Activated B cell treated with CpG ODN at 0.5 μM for 24 hours (primary cell): ENCODE measurements around the gene ACAA2. TPM values are rescaled to one million over a fixed set of nuclear protein-coding genes. Genes with fewer than 3 reads are reported as not detected.
"Not testable (repeated sequence)": the region's sequence is repeated elsewhere in the genome, so short reads cannot be mapped to it uniquely, and the experiment has no call there.

Experiments used
- ATAC-seq: fragments of 200-7000 bp; cut with Tn5 transposase; one replicate; pipeline ENCODE4 v1.10.0; 2021; ENCODE audit warnings: low read depth, mild to moderate bottlenecking, moderate library complexity
- CTCF ChIA-PET: fragments of 350-600 bp; sonication (Branson Sonifier 250); formaldehyde crosslinking; loops from one replicate; lab custom pipeline; 2021; ENCODE audit warnings: antibody characterized with exemption; lab: Charles Lee
- POLR2A ChIA-PET: fragments of 350-600 bp; sonication (Branson Sonifier 250); formaldehyde crosslinking; loops from one replicate; lab custom pipeline; 2021; ENCODE audit warnings: antibody characterized with exemption; lab: Charles Lee
- DNase-seq: peaks from one replicate; pipeline ENCODE4 v3.0.0; 2022
- H3K27ac Mint-ChIP-seq: one replicate; pipeline ENCODE4 v1.8.0; 2020; ENCODE audit warnings: mixed read lengths
- H3K27me3 Mint-ChIP-seq: one replicate; pipeline ENCODE4 v1.8.0; 2021; ENCODE audit warnings: mixed read lengths
- H3K36me3 Mint-ChIP-seq: one replicate; pipeline ENCODE4 v1.8.0; 2021; ENCODE audit warnings: low read depth, mixed read lengths
- H3K4me1 Mint-ChIP-seq: one replicate; pipeline ENCODE4 v1.8.0; 2021; ENCODE audit warnings: mixed read lengths
- H3K4me3 Mint-ChIP-seq: one replicate; pipeline ENCODE4 v1.8.0; 2020; ENCODE audit warnings: mild to moderate bottlenecking, mixed read lengths
- H3K9me3 Mint-ChIP-seq: one replicate; pipeline ENCODE4 v1.8.0; 2020; ENCODE audit warnings: mixed read lengths
- intact Hi-C: fragments of 100-400 bp; cut with micrococcal nuclease; formaldehyde crosslinking; loops from one replicate; pipeline ENCODE4 v1.15.1; 2024
- total RNA-seq: library from RNA; stranded (reverse); gene quantifications from 2 replicates; pipeline ENCODE4 v1.2.3, GENCODE V29; 2022
- TF ChIP-seq, protein P1 (sequence below): fragments of 200-600 bp; IDR thresholded peaks from one replicate; pipeline ENCODE4 v1.8.0; 2022; ENCODE audit warnings: antibody characterized with exemption, mild to moderate bottlenecking

ACAA2 gene
- total RNA-seq, 1 donor from 2014 or later: 24.9 TPM

DNA sequence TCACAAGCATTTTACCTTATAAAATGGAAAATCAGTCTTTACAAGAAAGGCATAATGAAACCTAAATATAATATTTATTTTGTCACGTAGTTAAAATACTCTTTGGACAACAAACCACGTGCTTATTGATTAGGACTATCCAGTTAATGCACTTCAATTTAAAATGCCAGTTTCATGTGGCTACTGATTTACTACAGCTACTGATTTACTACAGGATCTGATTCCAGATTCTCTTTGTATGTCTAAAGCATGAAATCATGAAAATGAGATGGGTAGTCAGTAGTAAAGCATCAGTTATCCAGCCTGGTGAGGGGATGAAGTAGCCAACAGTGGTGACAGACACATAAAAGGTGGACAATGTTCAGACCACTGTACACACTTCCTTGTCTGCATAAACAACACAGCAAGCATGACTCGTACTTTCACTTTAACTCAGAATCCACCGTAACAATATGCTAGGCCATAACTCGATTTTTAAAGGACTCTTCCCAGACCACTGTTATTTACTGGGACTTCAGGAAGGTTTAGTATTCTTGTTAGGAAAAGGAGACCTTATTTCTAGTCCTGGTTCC lies 24.9 kb downstream of the ACAA2 start:
- POLR2A ChIA-PET: no interaction called here
- DNase-seq (no peak), ATAC-seq (no peak)

DNA sequence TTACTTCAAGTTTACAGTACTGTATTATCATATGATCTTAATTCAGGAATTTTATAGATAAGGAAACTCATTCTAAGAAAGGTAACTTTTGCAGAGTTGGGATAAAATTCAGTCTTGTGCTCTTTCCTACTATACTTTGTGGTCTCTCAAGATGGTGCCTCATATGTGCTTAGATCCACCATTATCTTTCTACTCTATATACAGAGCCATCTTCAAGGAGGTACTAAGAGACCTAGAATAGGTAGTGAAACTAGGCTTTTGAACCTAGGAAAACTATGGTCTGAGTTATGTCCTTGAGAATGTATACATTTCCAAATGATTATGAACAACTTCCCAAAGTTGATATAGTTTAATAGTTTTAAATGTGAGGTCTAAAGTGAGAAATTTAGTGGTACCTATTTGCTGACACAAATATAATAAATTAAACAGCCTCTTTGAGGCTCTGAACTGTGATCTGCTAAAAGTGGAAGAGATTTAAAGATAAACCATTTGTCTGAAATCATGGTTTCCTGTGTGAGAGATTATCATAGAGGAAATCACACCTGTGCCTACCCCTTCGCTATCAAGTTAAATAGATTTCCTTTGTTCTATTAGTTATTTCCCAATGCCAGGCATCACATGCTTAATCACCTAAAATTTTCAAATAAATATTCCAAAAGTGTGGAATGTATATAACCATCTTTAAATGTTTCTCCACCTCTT lies 27.2 kb downstream of the ACAA2 start:
- no peaks in the 10 kb centered on the region for H3K27me3 Mint-ChIP-seq
- H3K27ac Mint-ChIP-seq: no peak overlapping the region
- TF ChIP-seq, protein P1, sequence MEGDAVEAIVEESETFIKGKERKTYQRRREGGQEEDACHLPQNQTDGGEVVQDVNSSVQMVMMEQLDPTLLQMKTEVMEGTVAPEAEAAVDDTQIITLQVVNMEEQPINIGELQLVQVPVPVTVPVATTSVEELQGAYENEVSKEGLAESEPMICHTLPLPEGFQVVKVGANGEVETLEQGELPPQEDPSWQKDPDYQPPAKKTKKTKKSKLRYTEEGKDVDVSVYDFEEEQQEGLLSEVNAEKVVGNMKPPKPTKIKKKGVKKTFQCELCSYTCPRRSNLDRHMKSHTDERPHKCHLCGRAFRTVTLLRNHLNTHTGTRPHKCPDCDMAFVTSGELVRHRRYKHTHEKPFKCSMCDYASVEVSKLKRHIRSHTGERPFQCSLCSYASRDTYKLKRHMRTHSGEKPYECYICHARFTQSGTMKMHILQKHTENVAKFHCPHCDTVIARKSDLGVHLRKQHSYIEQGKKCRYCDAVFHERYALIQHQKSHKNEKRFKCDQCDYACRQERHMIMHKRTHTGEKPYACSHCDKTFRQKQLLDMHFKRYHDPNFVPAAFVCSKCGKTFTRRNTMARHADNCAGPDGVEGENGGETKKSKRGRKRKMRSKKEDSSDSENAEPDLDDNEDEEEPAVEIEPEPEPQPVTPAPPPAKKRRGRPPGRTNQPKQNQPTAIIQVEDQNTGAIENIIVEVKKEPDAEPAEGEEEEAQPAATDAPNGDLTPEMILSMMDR: no peak
- POLR2A ChIA-PET: no interaction called here
- peaks cover 3% of the 10 kb centered on the region for H3K4me1 Mint-ChIP-seq
- no peak overlapping the region for H3K4me3 Mint-ChIP-seq
- peaks cover 78% of the 10 kb centered on the region for H3K36me3 Mint-ChIP-seq
- H3K9me3 Mint-ChIP-seq: no peaks in the 10 kb centered on the region
- CTCF ChIA-PET: no interaction called here
- ATAC-seq (no peak), DNase-seq (no peak)
- intact Hi-C loops: no loop called here

More for the DNA sequence above, 24.9 kb downstream of the ACAA2 start:
- intact Hi-C loops: no loop called here
- CTCF ChIA-PET: no interaction called here
- Mint-ChIP-seq H3K27me3 (no peaks in the 10 kb centered on the region), H3K4me3 (no peak overlapping the region), H3K4me1 (peaks cover 3% of the 10 kb centered on the region), H3K9me3 (no peaks in the 10 kb centered on the region), H3K27ac (no peak overlapping the region), H3K36me3 (peaks cover 78% of the 10 kb centered on the region)
- TF ChIP-seq, protein P1: no peak

DNA sequence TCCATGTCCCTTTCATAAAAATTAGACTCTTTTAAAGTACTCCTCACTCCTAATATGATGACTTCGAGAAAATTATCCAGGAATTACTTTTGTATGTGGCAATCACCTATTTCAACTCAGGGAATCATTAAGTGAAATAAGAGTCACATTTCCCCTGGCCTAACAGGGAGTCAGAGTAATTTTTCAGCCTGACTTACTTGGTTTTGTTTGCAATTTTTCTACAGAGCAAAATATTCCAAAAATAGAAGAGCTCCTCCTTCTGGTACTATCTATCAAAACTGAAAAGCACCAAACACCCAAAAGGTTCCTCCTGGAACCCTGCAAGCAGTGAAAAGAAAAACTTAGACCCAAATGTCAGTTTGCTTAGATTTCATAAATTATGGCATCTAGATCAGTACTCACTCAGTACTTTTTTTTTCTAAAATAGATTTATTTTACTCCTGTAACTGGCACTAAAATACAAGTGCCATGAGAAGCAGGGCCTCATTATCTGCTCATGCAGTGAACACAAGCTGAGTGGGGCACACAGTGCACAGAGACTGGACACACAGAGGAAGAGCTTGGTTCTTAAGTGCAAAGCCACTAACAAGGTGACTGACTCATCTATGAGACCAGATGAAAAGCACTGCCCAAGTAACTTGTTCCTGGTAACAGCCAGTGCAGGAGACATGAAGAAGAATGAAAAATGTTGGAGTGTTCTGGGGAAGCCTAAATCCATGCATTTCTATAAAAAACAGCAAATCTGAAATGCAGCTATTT lies 28.7 kb downstream of the ACAA2 start:
- ChIA-PET POLR2A (no interaction called here), CTCF (no interaction called here)
- peaks cover 77% of the 10 kb centered on the region for H3K36me3 Mint-ChIP-seq
- DNase-seq (no peak), ATAC-seq (no peak)
- intact Hi-C loops: no loop called here
- H3K4me3 Mint-ChIP-seq: no peak overlapping the region
- TF ChIP-seq, protein P1: no peak
- no peaks in the 10 kb centered on the region for H3K9me3 Mint-ChIP-seq
- H3K27ac Mint-ChIP-seq: no peak overlapping the region
- peaks cover 3% of the 10 kb centered on the region for H3K4me1 Mint-ChIP-seq
- no peaks in the 10 kb centered on the region for H3K27me3 Mint-ChIP-seq

DNA sequence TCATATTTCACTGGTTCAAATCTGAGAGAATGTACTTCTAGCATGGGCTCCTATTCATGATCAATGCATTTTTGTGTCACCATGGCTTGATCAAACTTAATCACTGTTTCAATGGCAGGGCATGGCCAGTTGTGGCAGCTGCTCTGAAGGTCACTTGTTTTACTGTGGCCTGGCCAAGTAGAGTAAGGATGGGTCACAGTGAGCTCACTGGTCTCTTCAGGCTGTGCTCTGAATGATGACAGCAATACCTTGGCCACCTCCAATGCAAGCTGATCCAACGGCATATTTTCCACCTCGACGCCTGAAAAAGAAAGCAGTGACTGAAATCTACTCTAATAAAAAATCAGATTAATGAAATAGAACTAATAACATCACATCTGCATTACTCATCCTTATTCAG lies 29.7 kb downstream of the ACAA2 start:
- POLR2A ChIA-PET, H3K27ac Mint-ChIP-seq: not testable (repeated sequence)

DNA sequence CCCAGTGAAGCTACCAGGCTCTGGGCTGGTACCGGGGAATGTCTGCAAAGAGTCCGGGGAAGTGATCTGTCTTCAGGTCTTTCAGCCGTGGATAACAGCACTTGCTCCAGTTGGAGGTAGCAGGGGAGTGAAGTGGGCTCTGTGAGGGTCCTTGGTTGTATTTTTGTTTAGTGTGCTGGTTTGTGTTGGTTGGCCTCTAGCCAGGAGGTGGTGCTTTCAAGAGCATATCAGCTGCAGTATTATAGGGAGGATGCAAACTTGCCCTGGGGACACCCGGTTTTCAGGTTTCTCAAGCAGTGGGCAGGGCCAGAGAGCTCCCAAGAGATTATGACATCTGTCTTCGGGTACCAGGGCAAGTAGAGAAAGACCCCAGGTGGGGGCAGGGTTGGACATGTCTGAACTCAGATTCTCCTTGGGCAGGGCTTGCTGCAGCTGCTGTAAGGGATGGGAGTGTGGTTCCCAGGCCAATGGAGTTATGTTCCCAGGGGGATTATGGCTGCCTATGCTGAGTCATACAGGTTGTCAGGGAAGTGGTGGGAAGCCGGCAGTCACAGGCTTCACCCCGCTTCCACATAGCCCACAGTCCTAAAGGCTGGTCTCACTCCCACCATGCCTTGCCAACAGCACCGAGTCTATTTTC lies 34.4 kb downstream of the ACAA2 start:
- Mint-ChIP-seq H3K9me3 (peaks cover 21% of the 10 kb centered on the region), H3K27ac (no peak overlapping the region), H3K4me3 (no peak overlapping the region), H3K36me3 (peaks cover 50% of the 10 kb centered on the region), H3K4me1 (no peaks in the 10 kb centered on the region), H3K27me3 (no peaks in the 10 kb centered on the region)
- DNase-seq (no peak), ATAC-seq (no peak)
- intact Hi-C loops: no loop called here
- POLR2A ChIA-PET: no interaction called here
- CTCF ChIA-PET: no interaction called here
- TF ChIP-seq, protein P1: no peak

More for the DNA sequence above, 29.7 kb downstream of the ACAA2 start:
- CTCF ChIA-PET, H3K9me3 Mint-ChIP-seq, H3K27me3 Mint-ChIP-seq, H3K4me3 Mint-ChIP-seq, ATAC-seq, DNase-seq, H3K4me1 Mint-ChIP-seq, intact Hi-C loops: not testable (repeated sequence)
- peaks cover 74% of the 10 kb centered on the region for H3K36me3 Mint-ChIP-seq
